NCI-H146 treated with DMSO at 0.1 percent for 48 hours (cell line): ENCODE data around the gene NTM.

Experiments
- DNase-seq: peaks from one replicate; lab custom pipeline; 2025; ENCODE audit not compliant: unreplicated experiment; lab: John Stamatoyannopoulos, UW

The NTM gene

DNA sequence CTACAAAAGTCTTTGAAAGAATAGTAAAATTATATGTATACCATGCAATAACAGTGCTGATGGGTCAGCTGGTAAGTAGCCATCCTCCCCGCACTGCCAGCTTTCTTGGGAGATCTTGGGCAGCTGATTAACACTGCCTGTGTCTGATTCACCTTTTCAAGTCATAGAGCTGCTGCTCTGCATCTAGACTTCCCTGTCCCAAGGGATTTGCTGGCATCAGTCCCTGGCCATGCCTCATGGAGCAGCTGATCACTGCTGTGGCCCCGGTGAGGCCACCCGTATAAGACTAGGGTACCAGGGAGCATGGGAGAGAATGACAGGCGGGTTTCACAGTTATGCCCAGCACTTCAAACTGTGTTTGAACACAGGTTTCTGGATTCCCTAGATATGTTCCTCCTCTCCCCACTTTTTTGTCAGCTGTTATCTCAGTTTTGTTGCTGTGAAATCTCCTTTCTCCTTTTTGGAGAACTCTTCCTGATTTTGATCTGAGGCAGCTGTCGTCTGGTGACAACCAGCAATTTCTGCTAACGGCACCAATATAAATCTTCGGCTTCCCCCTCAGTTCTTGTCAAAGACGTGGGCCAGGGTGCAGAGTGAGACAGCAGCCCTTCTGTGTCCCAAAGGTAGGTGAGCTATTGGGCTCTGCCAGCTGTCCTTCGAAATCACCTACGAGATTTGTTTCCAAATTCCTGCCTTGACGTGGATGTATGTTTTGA is 438.9 kb downstream of the NTM start:
- DNase-seq, result no peak

DNA sequence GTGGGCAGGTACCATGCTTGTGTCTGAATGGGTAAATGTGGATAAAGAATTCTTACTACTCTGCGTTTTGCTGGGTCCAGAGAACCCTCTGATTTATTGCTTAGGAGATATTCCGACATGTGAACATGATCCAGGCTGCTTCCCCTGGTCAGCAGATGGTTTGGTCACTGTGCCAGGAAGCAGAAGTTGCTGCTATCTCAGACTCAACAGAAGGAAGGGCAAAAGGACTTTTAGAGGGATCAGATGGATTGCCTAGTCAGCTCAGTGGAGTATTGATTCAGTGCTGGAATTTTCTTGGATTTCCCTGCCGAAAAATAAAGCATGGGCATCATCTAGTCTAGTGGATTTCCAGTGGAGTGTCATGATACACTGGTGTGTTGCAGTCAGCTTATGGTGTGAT is 440.1 kb downstream of the NTM start:
- no peak for DNase-seq

GRCh38 chr11:131811383-131811782 is 441.0 kb downstream of the NTM start:
- no peak for DNase-seq

GRCh38 chr11:131814108-131814507 is 443.7 kb downstream of the NTM start:
- DNase-seq, result no peak

DNA sequence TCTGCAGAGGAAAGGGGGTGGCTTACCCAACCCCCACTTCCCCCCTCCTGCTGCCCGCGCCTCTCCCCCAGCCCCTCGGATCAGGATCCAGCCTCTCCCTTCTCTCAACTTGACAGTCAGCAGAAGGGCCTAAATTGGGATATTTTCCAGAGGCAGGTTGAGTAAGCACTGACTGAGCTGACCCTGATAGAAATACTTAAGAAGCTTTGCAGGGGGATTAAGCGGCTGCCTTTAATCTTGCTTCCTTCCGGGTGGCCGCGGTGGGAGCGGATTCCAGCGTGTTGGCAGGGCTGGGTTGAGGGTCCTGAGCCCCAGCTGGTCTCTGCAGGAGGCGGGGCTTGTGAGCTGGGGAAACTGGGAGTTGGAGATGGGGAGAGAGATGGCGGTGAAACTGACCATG is 445.2 kb downstream of the NTM start:
- DNase-seq, result no peak

DNA sequence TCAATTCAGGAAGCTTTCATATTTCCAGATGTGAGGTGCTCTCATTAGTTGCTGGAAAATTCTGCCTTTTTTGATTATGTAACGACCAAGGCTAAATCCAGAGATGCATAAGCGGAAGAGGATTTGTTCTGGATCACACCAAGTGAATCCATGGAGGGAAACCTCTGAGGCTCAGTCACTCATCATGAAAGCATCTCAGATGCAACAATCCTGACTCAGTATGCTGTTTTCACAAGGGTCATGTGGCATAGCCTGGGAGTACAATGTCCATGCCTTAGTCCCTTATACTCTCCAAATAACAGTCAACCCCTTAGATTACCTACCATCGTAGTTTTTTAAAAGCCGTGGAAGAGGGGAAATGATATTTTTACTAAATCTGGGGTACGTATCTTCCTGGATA is 445.6 kb downstream of the NTM start:
- DNase-seq, result no peak

DNA sequence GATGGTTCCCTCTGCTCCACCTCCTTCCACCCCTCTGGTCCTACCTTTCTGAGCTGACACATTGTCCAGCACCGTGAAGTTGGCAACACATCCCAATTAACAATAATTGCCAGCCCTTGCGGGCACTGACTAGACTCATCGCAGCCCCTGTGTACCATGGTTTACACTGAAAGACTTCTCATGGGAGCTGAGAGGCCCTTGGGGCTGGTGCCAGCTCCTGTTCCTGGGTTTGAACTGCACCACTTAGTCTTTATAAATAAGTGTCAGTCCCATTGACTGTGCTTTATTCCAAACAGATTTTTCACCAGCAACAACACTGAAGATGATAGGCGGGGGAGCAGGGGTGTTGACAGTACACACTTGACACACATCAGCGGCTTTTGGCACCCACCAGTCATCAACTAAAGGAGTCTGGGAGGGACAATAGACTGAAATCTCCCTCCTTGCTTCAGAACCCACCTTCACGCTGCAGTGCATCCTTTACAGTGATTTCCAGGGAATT is 447.3 kb downstream of the NTM start:
- no peak for DNase-seq

DNA sequence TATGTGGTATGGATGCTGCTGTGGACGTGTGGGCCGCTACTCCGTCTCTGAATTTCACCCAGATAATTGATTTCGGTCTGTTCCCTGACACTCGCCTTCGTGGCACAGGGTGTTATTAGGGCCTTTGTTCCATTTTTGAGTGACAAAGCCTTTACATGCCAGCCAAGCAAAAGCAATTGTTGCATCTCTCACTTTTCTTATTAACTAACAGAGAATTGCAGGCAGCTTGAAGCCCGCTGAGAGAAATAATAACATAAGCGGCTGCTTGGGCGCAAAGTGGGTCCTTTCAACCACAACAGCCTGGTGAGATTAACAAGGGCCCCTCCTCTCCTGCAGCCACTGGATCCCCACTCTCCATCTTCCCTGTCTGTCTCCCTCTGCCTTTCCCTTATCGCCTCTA is 449.4 kb downstream of the NTM start:
- DNase-seq, result no peak

DNA sequence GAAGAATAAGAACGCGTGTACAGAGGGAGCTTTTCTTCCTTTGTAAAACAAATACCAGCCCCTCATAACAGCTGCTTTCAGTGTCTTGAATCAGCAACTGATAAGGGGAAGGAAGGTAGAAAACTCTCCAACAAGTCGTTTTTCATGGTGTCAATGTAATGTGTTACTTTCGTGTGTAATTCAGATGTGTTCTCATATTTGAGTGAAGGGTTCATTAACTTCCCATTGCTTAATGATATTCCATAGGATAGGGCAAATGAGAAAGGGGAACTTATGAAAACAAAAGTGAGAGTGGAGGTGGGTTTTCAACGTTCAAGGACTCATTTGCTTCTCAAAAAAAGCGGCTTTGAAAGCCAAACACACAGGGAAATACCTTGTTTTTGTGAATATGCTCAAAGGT is 452.1 kb downstream of the NTM start:
- no peak for DNase-seq

GRCh38 chr11:131823772-131824171 is 453.4 kb downstream of the NTM start:
- DNase-seq, result no peak

DNA sequence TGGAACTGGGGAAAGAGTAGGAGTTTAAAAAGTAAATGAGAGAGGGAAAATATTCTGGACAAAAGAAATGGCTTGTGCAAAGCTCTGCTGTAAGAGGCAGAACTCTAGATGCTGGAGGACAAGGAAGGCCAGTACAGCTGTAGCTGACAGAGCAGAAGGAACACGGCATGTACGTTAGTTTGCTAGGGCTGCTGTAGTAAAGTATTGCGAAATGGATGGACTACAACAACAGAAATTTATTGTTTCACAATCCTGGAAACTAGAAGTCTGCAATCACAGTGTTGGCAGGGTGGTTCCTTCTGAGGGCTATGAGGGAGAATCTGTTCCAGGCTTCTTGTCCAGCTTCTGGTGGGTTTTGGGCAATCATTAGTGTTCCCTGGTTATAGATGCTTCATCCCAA is 454.4 kb downstream of the NTM start:
- DNase-seq, result no peak

GRCh38 chr11:131827430-131827829 is 457.0 kb downstream of the NTM start:
- DNase-seq, result no peak

DNA sequence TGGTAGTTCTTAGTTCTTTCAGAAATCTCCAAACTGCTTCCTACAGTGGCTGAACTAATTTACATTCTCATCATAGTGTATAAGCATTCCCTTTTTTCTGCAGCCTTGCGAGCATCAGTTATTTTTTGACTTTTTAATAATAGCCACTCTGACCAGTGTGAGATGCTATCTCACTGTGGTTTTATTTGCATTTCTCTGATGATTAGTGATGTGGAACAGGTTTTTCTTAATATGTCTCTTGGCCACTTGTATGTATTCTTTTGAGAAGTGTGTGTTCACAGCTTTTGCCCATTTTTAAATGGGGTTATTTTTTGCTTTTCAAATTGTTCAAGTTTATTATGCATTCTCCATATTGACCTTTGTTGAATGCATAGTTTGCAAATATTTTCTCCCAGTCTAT is 459.3 kb downstream of the NTM start:
- no peak for DNase-seq

DNA sequence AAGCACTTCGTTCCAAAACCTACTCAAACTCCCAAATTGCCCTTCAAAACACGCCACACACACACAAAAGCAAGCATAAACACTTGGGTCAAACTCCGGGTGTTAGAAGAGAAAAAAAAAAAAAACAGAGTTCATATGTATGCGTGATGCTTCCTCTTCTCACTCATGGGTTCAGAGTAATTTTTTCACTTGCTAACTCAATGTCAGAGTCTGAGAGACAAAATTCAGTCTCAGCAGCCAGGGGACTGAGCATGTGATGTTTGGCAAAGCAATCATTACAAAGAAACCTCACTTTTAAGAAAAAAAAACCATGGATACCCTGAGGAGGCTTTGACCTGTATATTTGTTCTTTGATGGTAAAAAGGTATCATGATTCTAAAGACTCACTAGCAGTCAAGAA is 461.7 kb downstream of the NTM start:
- DNase-seq, result no peak

GRCh38 chr11:131833366-131833765 is 463.0 kb downstream of the NTM start:
- DNase-seq, result no peak

- DNase-seq, result no peak
Observed at GRCh38 chr11:131837562-131837961, 467.1 kb downstream of the NTM start.

GRCh38 chr11:131838016-131838415 is 467.6 kb downstream of the NTM start:
- peak; percentile 7 for DNase-seq

DNA sequence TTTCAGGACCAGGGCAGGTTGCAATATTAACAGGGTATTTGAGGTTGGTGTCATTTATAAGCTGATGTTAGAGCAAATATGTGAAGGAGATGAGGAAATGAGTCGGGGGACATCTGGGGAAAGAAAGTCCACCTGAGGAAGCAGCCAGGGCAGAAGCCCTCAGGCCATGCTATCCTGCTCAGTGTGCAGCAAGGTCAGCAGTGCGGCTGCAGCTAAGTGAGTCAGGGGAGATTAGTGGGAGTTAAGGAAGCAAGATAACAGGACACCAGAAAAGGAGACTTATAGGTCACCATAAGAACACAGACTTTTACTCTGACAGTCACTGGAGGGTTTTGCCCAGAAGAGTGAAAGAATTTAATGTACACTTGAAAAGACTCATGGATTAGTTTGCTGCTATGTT is 468.9 kb downstream of the NTM start:
- no peak for DNase-seq

GRCh38 chr11:131840545-131840944 is 470.1 kb downstream of the NTM start:
- DNase-seq, result no peak

GRCh38 chr11:131841028-131841427 is 470.6 kb downstream of the NTM start:
- DNase-seq, result no peak

- DNase-seq, result no peak
Observed at GRCh38 chr11:131841925-131842635, 471.7 kb downstream of the NTM start.

GRCh38 chr11:131845255-131845654 is 474.8 kb downstream of the NTM start:
- DNase-seq, result no peak

DNA sequence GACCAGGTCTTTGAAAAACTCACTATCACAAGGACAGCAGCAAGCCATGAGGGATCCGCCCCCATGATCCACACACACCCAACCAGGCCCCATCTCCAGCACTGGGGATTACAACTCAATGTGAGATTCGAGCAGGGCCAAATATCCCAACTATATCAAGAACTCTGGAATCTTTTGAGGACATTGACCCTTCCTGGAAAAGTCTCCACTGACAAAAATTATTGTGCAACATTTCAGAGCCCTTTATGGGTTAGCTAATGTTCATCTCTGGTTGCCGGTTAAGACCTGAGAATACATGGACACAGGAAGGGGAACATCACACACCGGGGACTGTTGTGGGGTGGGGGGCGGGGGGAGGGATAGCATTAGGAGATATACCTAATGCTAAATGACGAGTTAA is 479.1 kb downstream of the NTM start:
- no peak for DNase-seq
